Nephron progenitor cell (in vitro differentiated cells): Measurements from ENCODE around the gene SMYD4.
A peak's percentile ranks its signal among the peaks of the same experiment; 100 is the strongest.

Source experiments
- DNase-seq: peaks from one replicate; pipeline ENCODE4 v3.0.0; 2021
- H3K27ac Mint-ChIP-seq: 2 replicates; pipeline ENCODE4 v1.8.0; 2021; ENCODE audit warnings: mild to moderate bottlenecking, moderate library complexity, mixed read lengths
- H3K27me3 Mint-ChIP-seq: 2 replicates; pipeline ENCODE4 v1.8.0; 2021; ENCODE audit warnings: mild to moderate bottlenecking, low read depth, mixed read lengths; ENCODE audit not compliant: poor library complexity
- H3K36me3 Mint-ChIP-seq: 2 replicates; pipeline ENCODE4 v1.8.0; 2021; ENCODE audit warnings: low read depth, mixed read lengths
- H3K4me1 Mint-ChIP-seq: 2 replicates; pipeline ENCODE4 v1.8.0; 2021; ENCODE audit warnings: mixed read lengths
- H3K4me3 Mint-ChIP-seq: 2 replicates; pipeline ENCODE4 v1.8.0; 2021; ENCODE audit warnings: mild to moderate bottlenecking, moderate library complexity, mixed read lengths
- H3K9me3 Mint-ChIP-seq: 2 replicates; pipeline ENCODE4 v1.8.0; 2021; ENCODE audit warnings: mild to moderate bottlenecking, moderate library complexity, mixed read lengths
- CTCF ChIP-seq: fragments of 200-600 bp; sonication (generic); IDR thresholded peaks from 2 replicates; pipeline ENCODE4 v1.5.0; 2021; ENCODE audit warnings: antibody characterized with exemption

The SMYD4 gene

GRCh38 chr17:1796800-1797199 is 32.9 kb downstream of the SMYD4 start:
- H3K36me3 Mint-ChIP-seq: peaks cover 46% of the 10 kb centered on the region
- no peak overlapping the region for H3K27ac Mint-ChIP-seq
- TF ChIP-seq CTCF: no peak
- H3K27me3 Mint-ChIP-seq: no peaks in the 10 kb centered on the region
- H3K4me3 Mint-ChIP-seq: no peak overlapping the region
- DNase-seq: no peak
- H3K9me3 Mint-ChIP-seq: no peaks in the 10 kb centered on the region
- peaks cover 11% of the 10 kb centered on the region for H3K4me1 Mint-ChIP-seq

- no peak for TF ChIP-seq CTCF
- Mint-ChIP-seq H3K9me3 (no peaks in the 10 kb centered on the region), H3K27ac (peak overlapping the region; percentile 42), H3K27me3 (no peaks in the 10 kb centered on the region), H3K4me1 (peaks cover 16% of the 10 kb centered on the region), H3K4me3 (no peak overlapping the region), H3K36me3 (peaks cover 46% of the 10 kb centered on the region)
- DNase-seq: no peak
These were observed 36.3 kb downstream of the SMYD4 start for GRCh38 chr17:1793447-1793806.

GRCh38 chr17:1792495-1793446 is 36.9 kb downstream of the SMYD4 start:
- Mint-ChIP-seq H3K36me3 (peaks cover 47% of the 10 kb centered on the region), H3K27me3 (no peaks in the 10 kb centered on the region), H3K4me3 (no peak overlapping the region), H3K9me3 (no peaks in the 10 kb centered on the region), H3K27ac (peak overlapping the region; percentile 48), H3K4me1 (peaks cover 17% of the 10 kb centered on the region)
- no peak for DNase-seq
- TF ChIP-seq CTCF: no peak

- H3K27ac Mint-ChIP-seq: no peak overlapping the region
- H3K9me3 Mint-ChIP-seq: no peaks in the 10 kb centered on the region
- TF ChIP-seq CTCF: no peak
- no peak overlapping the region for H3K4me3 Mint-ChIP-seq
- peaks cover 13% of the 10 kb centered on the region for H3K4me1 Mint-ChIP-seq
- no peaks in the 10 kb centered on the region for H3K27me3 Mint-ChIP-seq
- H3K36me3 Mint-ChIP-seq: peaks cover 51% of the 10 kb centered on the region
- no peak for DNase-seq
These were observed 39.8 kb downstream of the SMYD4 start for GRCh38 chr17:1789936-1790335.

- Mint-ChIP-seq H3K36me3 (peaks cover 55% of the 10 kb centered on the region), H3K4me1 (peaks cover 23% of the 10 kb centered on the region), H3K27ac (peak overlapping the region; percentile 43), H3K9me3 (no peaks in the 10 kb centered on the region), H3K27me3 (no peaks in the 10 kb centered on the region), H3K4me3 (no peak overlapping the region)
- TF ChIP-seq CTCF: no peak
- DNase-seq: no peak
These were observed 42.3 kb downstream of the SMYD4 start for GRCh38 chr17:1787301-1787902.
